IPS-18c (cell line): ENCODE data around the gene EPS15.
"Not testable (repeated sequence)": the region's sequence is repeated elsewhere in the genome, so short reads cannot be mapped to it uniquely, and the experiment has no call there.

Experiments
- H3K4me3 ChIP-seq: 2 replicates; pipeline ENCODE4 v1.7.0; 2013; ENCODE audit warnings: low read depth, mild to moderate bottlenecking, low read length, moderate library complexity; ENCODE audit not compliant: insufficient read depth
- H3K9me3 ChIP-seq: one replicate; pipeline ENCODE4 v1.6.1; 2013; ENCODE audit warnings: mild to moderate bottlenecking, low read length, moderate library complexity; ENCODE audit not compliant: control insufficient read depth, insufficient read depth

EPS15 gene

DNA sequence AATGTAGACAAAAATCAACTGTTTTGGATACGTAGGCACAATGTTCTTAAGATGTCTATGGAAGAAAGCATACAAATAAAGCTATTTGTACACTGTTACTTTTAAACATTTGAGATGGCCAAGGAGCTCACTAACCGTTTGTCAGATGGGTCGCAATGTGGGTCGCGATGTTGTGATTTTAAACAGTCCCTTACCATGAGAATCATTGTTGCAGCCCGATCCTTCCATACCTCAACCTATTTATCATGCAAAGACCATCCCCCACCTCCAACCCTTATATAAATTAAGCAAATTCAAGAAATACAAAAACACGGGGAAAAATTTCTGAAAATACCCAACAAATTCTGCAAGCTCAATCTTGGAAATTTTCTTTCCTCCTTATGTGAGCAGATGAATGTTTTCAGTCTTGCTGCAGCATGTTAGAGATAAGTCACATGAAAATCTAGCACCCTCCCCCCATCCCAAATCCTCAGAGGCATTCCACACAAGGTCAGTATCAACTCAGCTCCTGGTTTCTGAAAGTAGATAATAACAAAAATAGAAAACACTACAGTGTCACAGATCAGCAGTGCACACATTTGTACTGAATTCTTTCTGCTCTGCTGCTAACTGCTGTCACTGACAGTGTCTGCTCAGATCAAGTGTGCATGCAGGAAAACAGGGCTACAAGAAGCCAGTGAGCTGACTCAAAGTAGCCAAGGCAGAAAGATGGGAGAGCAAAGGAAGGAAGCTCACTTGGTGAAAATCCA is 95.8 kb downstream of the EPS15 start:
- Histone ChIP-seq H3K4me3 (no peak overlapping the region), H3K9me3 (no peaks in the 10 kb centered on the region)

DNA sequence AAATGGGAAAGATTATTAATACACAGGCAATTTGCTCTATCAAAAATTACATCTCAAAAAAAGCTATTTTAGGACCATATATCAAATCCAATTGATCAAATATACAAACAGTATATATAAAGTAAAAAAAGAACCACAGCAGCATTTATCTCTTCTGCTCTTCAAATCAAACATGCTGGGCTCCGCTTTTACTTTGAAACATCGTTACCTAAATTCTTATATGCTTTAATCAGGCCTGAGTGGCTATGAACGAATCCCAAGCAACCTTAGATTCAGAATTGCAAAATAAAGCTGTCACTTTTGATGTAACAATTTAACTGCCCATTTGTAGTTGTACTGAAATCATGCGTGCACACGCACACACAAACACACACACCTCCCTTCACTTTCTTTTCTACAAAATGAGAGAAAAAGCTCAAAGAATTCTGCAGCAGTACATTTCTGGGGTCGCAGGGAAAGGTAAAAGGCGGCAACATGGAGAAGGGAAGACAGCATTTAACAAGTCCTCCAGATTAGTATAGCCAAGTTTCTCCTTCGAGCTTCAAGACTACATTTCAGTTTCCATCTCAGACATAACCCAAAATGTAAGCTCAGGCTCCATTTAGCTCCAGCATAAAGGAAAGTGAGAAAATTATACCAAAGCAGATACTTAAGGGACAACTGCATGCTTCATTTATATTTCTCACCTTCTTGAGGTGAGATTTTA is 96.5 kb downstream of the EPS15 start:
- H3K9me3 ChIP-seq = no peaks in the 10 kb centered on the region
- no peak overlapping the region for H3K4me3 ChIP-seq

DNA sequence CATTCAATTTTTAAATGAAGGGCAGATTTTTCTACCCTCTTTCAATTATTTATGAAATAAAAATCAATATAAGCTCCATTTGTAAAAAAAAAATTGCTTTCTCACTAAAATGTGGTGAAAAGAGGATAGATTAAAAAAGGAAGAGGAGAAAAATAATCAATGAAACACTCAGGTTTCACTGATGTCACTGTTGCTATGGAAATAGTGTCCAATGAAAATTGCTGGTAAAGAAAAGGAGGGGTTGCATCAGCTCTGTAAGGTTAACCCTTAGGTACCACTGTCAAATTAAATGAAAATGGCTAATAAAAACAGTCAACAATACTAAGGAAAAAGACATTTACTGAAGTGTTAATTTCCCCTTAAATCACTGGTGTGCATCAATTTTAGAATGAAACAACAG is 97.1 kb downstream of the EPS15 start:
- H3K9me3 ChIP-seq = no peaks in the 10 kb centered on the region

DNA sequence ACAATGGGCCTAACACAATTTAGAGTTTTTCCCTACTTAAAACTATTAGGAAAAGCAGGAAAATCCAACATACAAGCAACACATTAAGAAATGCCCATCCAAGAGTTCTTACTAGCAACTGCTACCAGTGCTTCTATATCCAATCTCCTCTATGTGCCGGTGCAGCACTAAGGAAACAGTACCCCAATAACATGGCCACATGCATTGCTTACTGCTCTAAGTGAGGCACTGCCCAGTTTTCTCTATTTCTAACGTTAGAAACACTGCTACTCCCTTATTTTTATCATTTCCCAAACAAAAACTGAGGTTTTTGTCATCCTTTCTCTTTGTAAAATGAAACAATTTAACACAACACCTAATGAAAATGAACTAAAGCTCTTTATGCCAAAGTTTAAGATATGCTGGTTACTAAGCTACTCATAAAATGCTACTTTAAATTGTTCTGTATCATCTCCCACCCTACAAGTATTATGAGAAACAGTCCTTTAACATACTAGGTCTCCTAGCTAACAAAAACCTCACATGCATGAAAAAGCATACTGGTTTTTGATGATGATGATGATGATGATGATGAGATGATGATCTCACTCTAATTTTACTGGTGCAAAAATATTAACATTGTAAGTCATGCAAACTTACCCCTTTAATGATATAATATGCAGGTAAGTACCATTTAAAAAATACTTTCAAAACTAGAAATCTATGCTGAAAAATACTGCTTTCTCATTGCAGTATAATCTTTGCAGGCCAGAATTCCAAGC is 98.0 kb downstream of the EPS15 start:
- no peak overlapping the region; the same call in 1 of the 2 replicates for H3K4me3 ChIP-seq
- no peaks in the 10 kb centered on the region for H3K9me3 ChIP-seq

More for the DNA sequence above, 97.1 kb downstream of the EPS15 start:
- H3K4me3 ChIP-seq = no peak overlapping the region

DNA sequence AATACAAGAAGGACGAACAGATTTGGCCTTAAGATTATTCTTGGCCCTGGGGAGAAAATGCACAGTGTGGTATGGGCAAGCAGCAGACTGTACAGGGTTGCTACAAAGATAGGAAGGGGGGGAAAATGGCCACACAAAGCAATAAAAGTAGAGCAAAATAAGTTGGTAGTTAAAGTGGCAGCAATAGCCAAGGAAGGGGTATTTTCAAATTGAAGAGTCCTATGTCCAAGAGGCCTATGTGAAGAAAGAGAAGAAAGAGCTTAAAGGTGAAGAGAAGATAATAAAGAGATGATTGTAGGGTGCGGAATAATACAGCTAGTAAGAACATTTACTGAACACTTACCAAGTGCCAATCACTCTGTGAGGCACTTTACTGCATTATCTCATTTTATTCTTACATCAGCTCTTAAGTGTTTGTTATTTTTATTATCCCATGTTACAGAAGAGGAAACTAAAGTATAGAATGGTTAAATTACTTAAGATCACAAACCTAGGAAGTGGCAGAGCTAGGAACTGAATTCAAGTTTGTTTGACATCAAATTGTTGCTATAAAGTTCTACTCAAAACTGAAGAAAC is 100.6 kb downstream of the EPS15 start:
- H3K9me3 ChIP-seq = no peaks in the 10 kb centered on the region
- no peak overlapping the region for H3K4me3 ChIP-seq

DNA sequence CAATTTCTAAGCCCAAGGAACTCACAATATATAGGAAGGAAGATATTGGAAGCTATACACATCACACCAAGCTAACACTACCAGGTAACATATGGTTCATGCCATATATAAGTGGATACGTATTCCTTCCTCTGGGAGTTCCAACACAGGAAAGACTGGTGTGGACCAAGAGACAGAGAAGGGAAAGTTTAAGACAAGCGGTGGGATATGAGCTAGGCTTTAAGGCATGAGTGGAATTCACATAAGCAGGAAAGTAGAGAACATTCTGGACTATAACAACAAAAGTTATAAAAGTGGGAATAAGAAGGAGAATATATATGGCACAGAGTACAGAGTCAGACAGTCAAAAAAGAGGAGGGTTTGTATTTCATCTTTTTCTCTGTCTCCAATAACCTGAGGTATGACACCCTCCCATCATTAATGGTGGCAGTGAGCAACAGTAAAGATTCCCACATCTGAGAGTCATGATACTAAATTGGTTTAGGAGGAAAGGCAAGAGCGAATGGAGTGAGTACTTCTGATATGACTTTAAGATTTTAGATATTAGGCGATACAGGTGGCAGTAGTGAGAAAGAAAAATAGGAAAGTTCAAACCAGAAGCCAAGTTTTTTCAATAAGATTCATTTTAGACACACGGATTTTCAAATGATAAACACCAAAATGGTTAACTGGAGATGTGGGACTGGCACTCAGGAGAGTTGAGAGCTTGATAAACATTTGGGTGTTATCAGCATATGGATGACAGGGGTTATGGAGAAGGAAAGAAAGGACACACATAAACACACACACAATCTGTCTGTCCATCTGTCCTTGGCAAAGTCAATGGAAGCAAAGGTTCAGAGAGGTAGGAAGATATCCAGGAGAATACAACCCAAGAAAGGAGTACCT is 101.3 kb downstream of the EPS15 start:
- Histone ChIP-seq H3K9me3 (no peaks in the 10 kb centered on the region), H3K4me3 (no peak overlapping the region)

DNA sequence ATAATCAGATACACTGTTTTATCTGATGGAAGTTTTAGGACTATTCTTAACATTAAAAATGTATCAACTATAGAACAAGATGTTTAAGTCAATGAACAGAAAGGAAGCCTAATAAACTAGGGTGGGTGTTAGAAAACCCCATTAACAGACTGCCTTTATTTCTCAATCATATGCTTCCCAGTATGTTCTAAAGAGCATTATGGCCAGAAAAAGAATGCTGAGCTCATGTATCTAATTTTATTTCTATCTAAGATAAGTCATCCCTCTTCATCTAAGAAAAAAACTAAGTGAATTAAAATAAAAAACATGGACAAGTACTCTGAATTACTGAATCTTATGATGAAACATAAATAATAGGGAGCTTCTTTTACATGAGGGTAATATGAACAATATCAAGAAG is 102.2 kb downstream of the EPS15 start:
- no peak overlapping the region for H3K4me3 ChIP-seq
- H3K9me3 ChIP-seq = no peaks in the 10 kb centered on the region

DNA sequence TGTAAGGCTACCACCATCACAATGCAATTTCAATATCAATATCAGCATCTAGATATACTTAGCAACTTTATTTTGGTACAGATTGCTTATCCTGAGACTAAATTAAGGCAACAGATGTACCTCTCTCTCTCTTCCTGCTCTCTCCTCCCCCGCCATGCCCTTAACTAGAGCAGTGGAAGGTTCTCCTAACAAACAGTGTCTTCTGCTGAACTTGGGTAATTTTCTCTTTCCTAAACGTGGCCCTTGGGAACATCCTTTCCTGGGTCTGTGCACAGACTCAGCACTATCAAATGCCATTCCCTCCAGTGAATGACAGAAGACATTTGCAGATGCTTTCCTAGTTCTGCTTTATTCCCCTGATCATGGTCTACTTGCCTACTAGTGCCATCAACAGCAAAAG is 103.1 kb downstream of the EPS15 start:
- Histone ChIP-seq H3K9me3 (no peaks in the 10 kb centered on the region), H3K4me3 (no peak overlapping the region)

DNA sequence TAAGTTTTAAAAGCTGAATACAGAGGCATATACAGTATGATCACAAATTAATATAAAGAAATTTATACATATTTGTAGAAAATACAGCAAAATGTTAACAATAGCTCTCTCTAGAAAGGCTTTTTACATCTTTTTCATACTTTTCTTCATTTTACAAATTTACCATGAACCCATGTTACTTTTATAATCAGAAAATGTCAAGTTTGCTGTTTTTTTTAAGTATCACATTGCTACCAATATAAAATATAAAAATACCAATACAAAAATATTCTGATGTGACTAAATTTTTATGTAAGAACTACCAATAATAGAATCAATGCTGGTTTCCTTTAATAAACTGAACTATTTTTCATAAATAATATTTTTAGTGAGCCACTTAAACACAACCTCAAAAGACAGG is 104.3 kb downstream of the EPS15 start:
- Histone ChIP-seq H3K9me3 (no peaks in the 10 kb centered on the region), H3K4me3 (no peak overlapping the region)

DNA sequence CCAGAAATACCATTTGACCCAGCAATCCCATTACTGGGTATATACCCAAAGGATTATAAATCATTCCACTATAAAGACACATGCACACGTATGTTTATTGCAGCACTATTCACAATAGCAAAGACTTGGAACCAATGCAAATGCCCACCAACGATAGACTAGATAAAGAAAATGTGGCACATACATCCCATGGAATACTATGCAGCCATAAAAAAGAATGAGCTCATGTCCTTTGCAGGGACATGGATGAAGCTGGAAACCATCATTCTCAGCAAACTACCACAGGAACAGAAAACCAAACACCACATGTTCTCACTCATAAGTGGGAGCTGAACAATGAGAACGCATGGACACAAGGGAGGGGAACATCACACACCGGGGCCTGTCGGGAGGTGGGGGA is 107.2 kb downstream of the EPS15 start:
- H3K9me3 ChIP-seq, H3K4me3 ChIP-seq: not testable (repeated sequence)

DNA sequence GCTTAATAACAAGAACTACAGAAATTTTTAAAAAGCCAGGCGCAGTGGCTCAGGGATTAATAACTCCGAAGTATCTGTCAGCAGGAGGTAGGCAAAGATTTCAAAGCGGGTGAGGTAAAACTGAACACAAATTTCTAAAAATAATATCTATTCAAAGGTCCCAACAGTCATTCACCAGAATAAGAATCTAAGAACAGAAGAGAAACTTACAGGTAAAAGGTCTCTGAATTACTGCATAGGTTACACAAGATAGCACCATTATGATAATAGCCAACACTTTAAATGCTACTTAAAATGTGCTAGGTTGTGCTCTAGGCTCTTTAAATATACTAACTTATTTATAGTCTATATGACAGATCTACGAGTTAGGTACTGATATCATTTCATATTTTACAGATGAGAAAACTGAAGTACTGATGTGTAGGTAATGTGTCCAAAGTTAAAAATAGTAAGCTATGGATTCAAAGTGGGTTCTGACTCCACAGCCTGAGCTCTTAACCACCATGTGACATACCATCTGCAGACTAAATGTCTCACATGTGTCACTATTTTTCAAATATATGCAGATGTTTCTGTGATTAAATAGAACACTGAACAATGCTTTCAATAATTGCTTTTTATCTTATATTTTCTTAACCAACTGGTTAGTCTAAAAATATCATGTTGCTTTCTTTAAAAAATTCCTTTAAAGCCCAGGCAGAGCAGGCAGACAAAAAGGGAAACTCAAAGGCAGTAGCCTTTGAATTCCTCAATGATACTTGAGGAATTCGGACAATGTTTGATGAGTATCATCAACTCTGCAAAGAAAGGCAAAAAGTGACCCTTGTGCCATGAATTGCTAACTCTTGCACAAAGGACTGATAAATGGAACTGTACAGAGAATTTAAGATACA is 108.3 kb downstream of the EPS15 start:
- Histone ChIP-seq H3K4me3 (no peak overlapping the region), H3K9me3 (peaks cover 4% of the 10 kb centered on the region)

DNA sequence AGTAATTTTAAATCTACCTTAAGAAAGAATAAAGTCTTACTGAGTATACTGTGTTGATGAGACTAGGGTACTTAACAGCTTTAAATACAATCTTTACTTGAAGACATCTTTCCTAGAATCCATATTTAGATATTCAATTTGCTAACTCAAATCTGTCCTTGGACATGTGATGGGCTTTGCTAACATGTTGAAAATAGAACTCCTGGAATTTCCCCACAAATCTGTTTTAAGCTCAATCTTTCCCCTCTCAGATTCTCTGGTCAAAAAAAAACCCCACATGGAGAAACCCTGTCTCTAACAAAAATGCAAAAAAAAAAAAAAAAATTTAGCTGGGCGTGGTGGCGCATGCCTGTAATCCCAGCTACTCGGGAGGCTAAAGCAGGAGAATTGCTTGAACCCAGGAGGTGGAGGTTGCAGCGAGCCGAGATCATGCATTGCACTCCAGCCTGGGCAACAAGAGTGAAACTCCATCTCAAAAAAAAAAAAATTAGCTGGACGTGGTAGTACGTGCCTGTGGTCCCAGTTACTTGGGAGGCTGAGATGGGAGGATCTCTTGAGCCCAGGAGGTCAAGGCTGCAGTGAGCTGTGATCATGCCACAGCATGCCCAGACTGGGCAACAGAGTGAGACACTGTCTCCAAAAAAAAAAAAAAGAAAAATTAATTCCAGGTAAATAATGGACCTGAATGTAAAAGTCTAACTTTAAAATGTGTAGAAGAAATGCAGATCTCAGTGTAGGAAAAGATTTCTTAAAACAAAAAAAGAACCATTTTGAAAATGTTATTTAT is 109.1 kb downstream of the EPS15 start:
- not testable (repeated sequence) for H3K9me3 ChIP-seq, H3K4me3 ChIP-seq

DNA sequence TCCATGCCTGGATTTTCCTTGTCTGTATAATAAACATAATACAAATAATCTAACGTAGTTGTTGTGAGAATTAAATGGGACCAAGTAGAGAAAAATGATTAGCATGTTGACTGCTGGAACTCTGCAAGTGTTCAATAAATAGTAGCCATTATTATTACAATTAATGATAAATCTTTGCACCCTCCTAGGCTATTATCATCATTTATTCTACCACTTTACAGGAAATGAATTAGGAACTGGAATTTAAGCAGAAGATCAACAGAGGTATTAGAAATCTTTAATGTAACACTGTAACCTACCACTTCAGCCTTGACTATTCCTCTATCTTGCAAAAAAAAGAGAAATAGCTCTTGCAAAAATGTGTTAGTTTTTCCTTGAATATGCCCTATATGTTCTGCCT is 126.8 kb downstream of the EPS15 start:
- H3K4me3 ChIP-seq = no peak overlapping the region

DNA sequence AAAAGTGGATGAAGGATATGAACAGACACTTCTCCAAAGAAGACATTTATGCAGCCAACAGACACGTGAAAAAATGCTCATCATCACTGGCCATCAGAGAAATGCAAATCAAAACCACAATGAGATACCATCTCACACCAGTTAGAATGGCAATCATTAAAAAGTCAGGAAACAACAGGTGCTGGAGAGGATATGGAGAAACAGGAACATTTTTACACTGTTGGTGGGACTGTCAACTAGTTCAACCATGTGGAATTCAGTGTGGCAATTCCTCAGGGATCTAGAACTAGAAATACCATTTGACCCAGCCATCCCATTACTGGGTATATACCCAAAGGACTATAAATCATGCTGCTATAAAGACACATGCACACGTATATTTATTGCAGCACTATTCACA is 128.4 kb downstream of the EPS15 start:
- not testable (repeated sequence) for H3K9me3 ChIP-seq, H3K4me3 ChIP-seq

More for the DNA sequence above, 126.8 kb downstream of the EPS15 start:
- H3K9me3 ChIP-seq = no peaks in the 10 kb centered on the region

DNA sequence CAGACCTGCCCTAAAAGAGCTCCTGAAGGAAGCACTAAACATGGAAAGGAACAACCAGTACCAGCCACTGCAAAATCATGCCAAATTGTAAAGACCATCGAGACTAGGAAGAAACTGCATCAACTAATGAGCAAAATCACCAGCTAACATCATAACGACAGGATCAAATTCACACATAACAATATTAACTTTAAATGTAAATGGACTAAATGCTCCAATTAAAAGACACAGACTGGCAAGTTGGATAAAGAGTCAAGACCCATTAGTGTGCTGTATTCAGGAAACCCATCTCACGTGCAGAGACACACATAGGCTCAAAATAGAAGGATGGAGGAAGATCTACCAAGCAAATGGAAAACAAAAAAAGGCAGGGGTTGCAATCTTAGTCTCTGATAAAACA is 131.8 kb downstream of the EPS15 start:
- not testable (repeated sequence) for H3K9me3 ChIP-seq, H3K4me3 ChIP-seq
